ENCODE measurements around the gene TTLL3. TPM values are rescaled to one million over a fixed set of nuclear protein-coding genes. Genes with fewer than 3 reads are reported as not detected.

The TTLL3 gene
- total RNA-seq, 1 experiment from 2014 or later: 79.3 TPM

DNA sequence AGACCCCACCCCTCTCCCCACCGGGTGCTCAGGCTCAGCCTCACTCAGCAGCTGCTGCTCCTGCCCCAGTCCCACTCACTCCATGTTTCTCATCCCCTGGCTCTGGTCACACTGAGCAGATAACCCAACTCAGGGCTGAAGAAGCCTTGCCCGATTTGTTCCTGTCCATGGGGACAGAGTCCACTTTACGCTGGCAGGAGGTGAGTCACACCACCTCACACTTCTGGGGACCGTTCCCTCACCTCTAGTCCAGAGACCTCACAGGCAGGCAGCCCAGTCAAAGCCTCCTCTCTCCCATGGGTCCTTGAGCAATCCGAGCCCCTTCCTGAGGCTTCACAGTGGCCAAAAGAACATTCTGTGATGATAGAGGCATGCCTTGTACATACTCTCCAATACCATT lies 68.6 kb downstream of the TTLL3 start:
- Histone ChIP-seq H3K27ac (ENCODE audit: low read length) (no peak overlapping the region), H3K4me1 (ENCODE audit: low read length) (no peaks in the 10 kb centered on the region), H3K9ac (ENCODE audit: low read length) (no peak overlapping the region), H3K27me3 (ENCODE audit: low read length) (no peaks in the 10 kb centered on the region), H4K20me1 (ENCODE audit: insufficient read depth, low read depth, low read length) (no peaks in the 10 kb centered on the region), H3K9me2 (replicated peaks; ENCODE audit: insufficient read depth, low read length) (no peaks in the 10 kb centered on the region), H3K4me3 (ENCODE audit: low read length) (no peak overlapping the region), H3K4me2 (ENCODE audit: low read depth, low read length, poor library complexity, severe bottlenecking) (no peak overlapping the region), H2AFZ (ENCODE audit: low read length) (no peak overlapping the region), H3K36me3 (ENCODE audit: insufficient read depth, low read length) (no peaks in the 10 kb centered on the region), H3K79me2 (ENCODE audit: low read length) (no peaks in the 10 kb centered on the region), H3K9me3 (ENCODE audit: low read length) (no peaks in the 10 kb centered on the region)
- DNase-seq: no peak

DNA sequence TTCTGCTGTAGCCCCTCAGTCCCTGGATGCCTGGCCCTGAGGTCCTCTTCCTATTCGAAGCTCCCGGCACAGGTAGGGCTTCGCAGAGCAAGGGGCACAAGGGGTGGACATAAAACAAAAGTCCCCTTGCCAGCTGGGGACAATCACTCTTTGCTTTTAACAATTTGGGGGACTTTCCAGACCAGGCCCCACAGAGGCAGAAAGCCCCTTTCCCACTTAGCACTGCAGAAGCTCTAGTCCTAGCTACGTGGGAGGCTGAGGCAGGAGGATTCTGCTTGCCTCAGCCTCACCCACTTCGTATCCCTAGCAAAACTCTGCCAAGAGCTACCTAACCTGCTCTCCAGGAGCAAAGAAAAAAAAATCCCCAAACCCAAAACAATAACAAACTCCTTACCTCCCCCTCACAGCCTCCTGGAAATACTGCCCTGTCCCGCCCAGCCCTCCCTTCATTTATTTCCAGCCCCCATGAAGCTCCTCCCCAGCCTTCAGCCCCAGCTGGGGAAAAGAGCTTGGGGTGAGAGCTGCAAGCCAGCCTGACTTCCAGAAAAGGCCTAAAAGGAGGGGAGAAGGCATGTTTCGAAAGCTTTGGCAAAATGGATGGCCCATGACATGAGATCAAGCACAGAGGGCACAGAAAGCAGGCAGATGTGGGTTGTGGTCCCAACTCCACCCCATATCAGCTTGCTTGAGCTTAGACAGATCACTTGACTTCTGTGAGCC lies 69.9 kb downstream of the TTLL3 start, which contains the start of gene CIDEC:
Gene CIDEC (minus strand): TSS at position 424 of the 720 bp plus-strand sequence. CDS start 1,767 bp downstream, outside the sequence.
- H3K27me3 ChIP-seq (ENCODE audit: low read length): no peaks in the 10 kb centered on the region
- H3K4me3 ChIP-seq (ENCODE audit: low read length): no peak within 1 kb of the TSS
- DNase-seq: peak; percentile 35
- H3K9me3 ChIP-seq (ENCODE audit: low read length): no peaks in the 10 kb centered on the region
- no peak within 1 kb of the TSS for H2AFZ ChIP-seq (ENCODE audit: low read length)
- no peak within 1 kb of the TSS for H3K4me2 ChIP-seq (ENCODE audit: low read depth, low read length, poor library complexity, severe bottlenecking)
- no peaks in the 10 kb centered on the region for H3K36me3 ChIP-seq (ENCODE audit: insufficient read depth, low read length)
- H3K9me2 ChIP-seq (replicated peaks; ENCODE audit: insufficient read depth, low read length): no peaks in the 10 kb centered on the region
- H3K27ac ChIP-seq (ENCODE audit: low read length): no peak within 1 kb of the TSS
- H4K20me1 ChIP-seq (ENCODE audit: insufficient read depth, low read depth, low read length): no peaks in the 10 kb centered on the region
- no peaks in the 10 kb centered on the region for H3K79me2 ChIP-seq (ENCODE audit: low read length)
- no peak within 1 kb of the TSS for H3K9ac ChIP-seq (ENCODE audit: low read length)
- no peaks in the 10 kb centered on the region for H3K4me1 ChIP-seq (ENCODE audit: low read length)

DNA sequence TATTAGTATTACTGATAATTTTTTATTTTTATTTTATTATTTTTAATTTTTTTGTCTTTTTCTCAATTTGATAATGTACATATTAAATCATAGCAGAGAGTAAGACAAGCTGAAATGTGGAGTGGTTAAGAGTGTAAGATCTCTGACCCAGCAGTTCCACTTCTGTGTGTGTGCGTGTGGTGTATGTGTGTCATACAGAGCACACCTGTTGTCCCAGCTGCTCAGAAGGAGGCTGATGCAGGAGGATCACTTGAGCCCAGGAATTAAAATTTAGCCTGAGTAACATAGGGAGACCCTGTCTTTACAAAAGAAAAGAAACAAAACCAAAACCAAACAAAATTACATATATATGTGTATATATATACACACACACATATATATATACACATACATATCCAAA lies 71.4 kb downstream of the TTLL3 start:
- Histone ChIP-seq H2AFZ (ENCODE audit: low read length) (no peak overlapping the region), H4K20me1 (ENCODE audit: insufficient read depth, low read depth, low read length) (no peaks in the 10 kb centered on the region), H3K9me3 (ENCODE audit: low read length) (no peaks in the 10 kb centered on the region), H3K4me3 (ENCODE audit: low read length) (no peak overlapping the region), H3K4me2 (ENCODE audit: low read depth, low read length, poor library complexity, severe bottlenecking) (no peak overlapping the region), H3K4me1 (ENCODE audit: low read length) (no peaks in the 10 kb centered on the region), H3K79me2 (ENCODE audit: low read length) (no peaks in the 10 kb centered on the region), H3K9me2 (replicated peaks; ENCODE audit: insufficient read depth, low read length) (no peaks in the 10 kb centered on the region), H3K9ac (ENCODE audit: low read length) (no peak overlapping the region), H3K27ac (ENCODE audit: low read length) (no peak overlapping the region), H3K27me3 (ENCODE audit: low read length) (no peaks in the 10 kb centered on the region), H3K36me3 (ENCODE audit: insufficient read depth, low read length) (no peaks in the 10 kb centered on the region)
- no peak for DNase-seq

DNA sequence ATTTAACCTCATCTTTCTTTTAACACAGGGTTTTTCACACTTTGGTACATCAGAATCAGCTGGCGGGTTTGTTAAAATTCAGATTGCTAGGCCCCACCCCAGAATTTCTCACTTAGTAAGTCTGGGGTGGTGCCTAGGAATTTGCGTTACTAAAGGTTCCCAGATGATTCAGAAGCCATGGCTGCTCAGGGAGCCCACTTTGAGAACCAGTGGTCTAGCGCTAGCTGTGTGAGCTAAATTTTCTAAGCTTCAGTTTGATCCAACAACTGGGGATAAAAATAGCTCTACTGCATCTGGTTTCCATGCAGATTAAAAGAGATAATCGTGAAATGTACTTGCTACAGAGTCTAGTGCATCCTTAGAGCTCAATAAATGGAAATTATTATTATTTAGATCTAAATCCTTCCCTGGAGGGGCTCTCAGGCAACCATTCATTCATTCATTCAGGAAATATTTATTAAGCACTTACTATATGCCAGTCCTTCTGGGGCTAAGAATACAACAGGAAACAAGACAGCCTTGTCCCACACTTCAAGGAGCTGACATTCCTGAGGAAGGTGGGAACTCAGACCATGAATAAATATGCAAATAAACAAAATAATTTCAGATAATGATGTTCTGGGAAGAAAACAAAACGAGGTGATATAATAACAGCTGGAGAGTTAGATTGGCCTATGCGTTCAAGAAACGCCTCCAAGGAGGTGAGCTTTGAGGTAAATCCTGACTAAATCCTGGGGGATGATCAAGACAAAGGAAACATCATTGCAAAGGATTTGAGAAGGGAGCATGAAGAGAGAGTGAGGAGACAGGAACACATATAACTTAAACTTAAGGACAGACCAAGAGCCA lies 73.9 kb downstream of the TTLL3 start:
- Histone ChIP-seq H3K4me1 (ENCODE audit: low read length) (peaks cover 3% of the 10 kb centered on the region; the same call in 1 of the 2 replicates), H3K4me3 (ENCODE audit: low read length) (no peak overlapping the region), H3K27ac (ENCODE audit: low read length) (no peak overlapping the region), H3K4me2 (ENCODE audit: low read depth, low read length, poor library complexity, severe bottlenecking) (no peak overlapping the region), H3K9ac (ENCODE audit: low read length) (no peak overlapping the region), H2AFZ (ENCODE audit: low read length) (no peak overlapping the region), H3K27me3 (ENCODE audit: low read length) (no peaks in the 10 kb centered on the region), H3K79me2 (ENCODE audit: low read length) (no peaks in the 10 kb centered on the region), H4K20me1 (ENCODE audit: insufficient read depth, low read depth, low read length) (no peaks in the 10 kb centered on the region), H3K9me2 (replicated peaks; ENCODE audit: insufficient read depth, low read length) (no peaks in the 10 kb centered on the region), H3K9me3 (ENCODE audit: low read length) (no peaks in the 10 kb centered on the region), H3K36me3 (ENCODE audit: insufficient read depth, low read length) (no peaks in the 10 kb centered on the region)
- peak; percentile 39 for DNase-seq

DNA sequence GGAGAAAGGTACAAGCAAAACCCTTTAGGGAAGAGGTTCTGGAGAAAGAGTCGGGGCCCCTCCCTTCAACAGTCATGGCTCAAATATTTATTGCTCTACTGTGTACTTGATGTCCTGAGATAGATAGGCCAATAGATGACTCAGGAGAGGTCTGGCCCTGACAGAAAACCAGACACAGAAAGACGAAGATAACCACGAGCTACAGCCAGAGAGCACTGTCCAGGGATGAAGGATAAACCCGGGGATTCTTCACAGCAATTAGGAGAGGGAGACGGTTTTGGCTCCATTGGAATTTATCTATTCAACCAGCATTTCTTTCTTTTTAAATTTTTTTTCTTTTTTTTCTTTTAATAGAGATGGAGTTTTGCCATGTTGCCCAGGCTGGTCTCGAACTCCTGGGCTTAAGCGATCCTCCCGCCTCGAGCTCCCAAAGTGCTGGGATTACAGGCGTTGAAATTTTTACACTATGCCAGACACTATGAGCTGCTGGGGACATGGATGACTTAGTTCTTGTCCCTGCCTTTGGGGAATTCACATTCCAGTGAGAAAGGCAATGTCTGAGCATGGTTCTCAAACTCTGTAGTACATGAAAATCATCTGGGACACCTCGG lies 74.6 kb downstream of the TTLL3 start:
- Histone ChIP-seq H4K20me1 (ENCODE audit: insufficient read depth, low read depth, low read length) (no peaks in the 10 kb centered on the region), H3K9me3 (ENCODE audit: low read length) (no peaks in the 10 kb centered on the region), H3K9ac (ENCODE audit: low read length) (no peak overlapping the region), H3K4me1 (ENCODE audit: low read length) (peaks cover 6% of the 10 kb centered on the region), H2AFZ (ENCODE audit: low read length) (no peak overlapping the region), H3K27me3 (ENCODE audit: low read length) (no peaks in the 10 kb centered on the region), H3K79me2 (ENCODE audit: low read length) (no peaks in the 10 kb centered on the region), H3K27ac (ENCODE audit: low read length) (no peak overlapping the region), H3K4me3 (ENCODE audit: low read length) (no peak overlapping the region), H3K4me2 (ENCODE audit: low read depth, low read length, poor library complexity, severe bottlenecking) (no peak overlapping the region), H3K36me3 (ENCODE audit: insufficient read depth, low read length) (no peaks in the 10 kb centered on the region), H3K9me2 (replicated peaks; ENCODE audit: insufficient read depth, low read length) (no peaks in the 10 kb centered on the region)
- no peak for DNase-seq

Other genes starting within 250 kb of the TTLL3 start
- gene MTMR14, start 160.8 kb upstream of the TTLL3 start, total RNA-seq (2014; rRNA removed; shearing (Covaris generic); ENCODE audit: low replicate concordance): 47.4 and 49.1 TPM in 2 replicates
- gene CPNE9, start 106.4 kb upstream of the TTLL3 start, total RNA-seq (2014; rRNA removed; shearing (Covaris generic); ENCODE audit: low replicate concordance): 0.18 TPM in 1 of 2 replicates, not detected in the other
- 14.5 and 28.2 TPM in 2 replicates for gene BRPF1, start 78.5 kb upstream of the TTLL3 start, total RNA-seq (2014; rRNA removed; shearing (Covaris generic); ENCODE audit: low replicate concordance)
- gene OGG1, start 60.3 kb upstream of the TTLL3 start, total RNA-seq (2014; rRNA removed; shearing (Covaris generic); ENCODE audit: low replicate concordance): 22.1 and 48.7 TPM in 2 replicates
- 41.6 and 86.6 TPM in 2 replicates for gene CAMK1, start 40.3 kb upstream of the TTLL3 start, total RNA-seq (2014; rRNA removed; shearing (Covaris generic); ENCODE audit: low replicate concordance)
- gene TADA3, start 17.8 kb upstream of the TTLL3 start, total RNA-seq (2014; rRNA removed; shearing (Covaris generic); ENCODE audit: low replicate concordance): 80.2 and 122 TPM in 2 replicates
- 102 and 123 TPM in 2 replicates for gene ARPC4, start 17.2 kb upstream of the TTLL3 start, total RNA-seq (2014; rRNA removed; shearing (Covaris generic); ENCODE audit: low replicate concordance)
- 49.9 and 62.5 TPM in 2 replicates for gene RPUSD3, start 33.7 kb downstream of the TTLL3 start, total RNA-seq (2014; rRNA removed; shearing (Covaris generic); ENCODE audit: low replicate concordance)
- gene CIDEC, start 70.0 kb downstream of the TTLL3 start, total RNA-seq (2014; rRNA removed; shearing (Covaris generic); ENCODE audit: low replicate concordance): not detected in 2 replicates
- 33.5 and 39.2 TPM in 2 replicates for gene JAGN1, start 80.3 kb downstream of the TTLL3 start, total RNA-seq (2014; rRNA removed; shearing (Covaris generic); ENCODE audit: low replicate concordance)
- not detected in 2 replicates for gene IL17RE, start 92.6 kb downstream of the TTLL3 start, total RNA-seq (2014; rRNA removed; shearing (Covaris generic); ENCODE audit: low replicate concordance)
- 0.54 and 2.5 TPM in 2 replicates for gene IL17RC, start 106.8 kb downstream of the TTLL3 start, total RNA-seq (2014; rRNA removed; shearing (Covaris generic); ENCODE audit: low replicate concordance)
- gene CRELD1, start 123.6 kb downstream of the TTLL3 start, total RNA-seq (2014; rRNA removed; shearing (Covaris generic); ENCODE audit: low replicate concordance): 5.6 and 33.7 TPM in 2 replicates
- gene PRRT3, start 142.1 kb downstream of the TTLL3 start, total RNA-seq (2014; rRNA removed; shearing (Covaris generic); ENCODE audit: low replicate concordance): 1.0 and 2.1 TPM in 2 replicates
- 26.9 and 50.1 TPM in 2 replicates for gene EMC3, start 176.6 kb downstream of the TTLL3 start, total RNA-seq (2014; rRNA removed; shearing (Covaris generic); ENCODE audit: low replicate concordance)
- gene FANCD2, start 216.2 kb downstream of the TTLL3 start, total RNA-seq (2014; rRNA removed; shearing (Covaris generic); ENCODE audit: low replicate concordance): 33.0 and 67.8 TPM in 2 replicates

Data from Karpas-422 (cell line).